Mesenchymal stem cell (in vitro differentiated cells and primary cell): ENCODE results near the gene FCRLA.
A peak's percentile ranks its signal among the peaks of the same experiment; 100 is the strongest.
"Not testable (repeated sequence)": the region's sequence is repeated elsewhere in the genome, so short reads cannot be mapped to it uniquely, and the experiment has no call there.

Experiments
- DNase-seq: peaks from one replicate; pipeline ENCODE4 v3.0.0-alpha.2; 2013
- H2AFZ ChIP-seq: one replicate; pipeline ENCODE4 v1.6.1; 2013; ENCODE audit warnings: low read depth, mild to moderate bottlenecking, control low read depth, inconsistent platforms, low read length, moderate library complexity
- H2AK5ac ChIP-seq: 2 replicates; pipeline ENCODE4 v1.6.1; 2013; ENCODE audit warnings: low read length, moderate library complexity, mild to moderate bottlenecking, inconsistent platforms; ENCODE audit not compliant: severe bottlenecking
- H2BK120ac ChIP-seq: one replicate; pipeline ENCODE4 v1.6.1; 2013; ENCODE audit warnings: low read depth, mild to moderate bottlenecking, inconsistent platforms, low read length, moderate library complexity
- H2BK12ac ChIP-seq, 2 experiments: one replicate each; pipeline ENCODE4 v1.6.1; 2013; ENCODE audit warnings: inconsistent platforms in 2 of 2, low read length in 2 of 2, mild to moderate bottlenecking in 2 of 2, moderate library complexity in 2 of 2, control low read depth in 1 of 2
- H2BK15ac ChIP-seq: one replicate; pipeline ENCODE4 v1.6.1; 2013; ENCODE audit warnings: mild to moderate bottlenecking, low read depth, inconsistent platforms; ENCODE audit not compliant: poor library complexity, severe bottlenecking
- H2BK5ac ChIP-seq: 2 replicates; pipeline ENCODE4 v1.6.1; 2013; ENCODE audit warnings: low read depth, mild to moderate bottlenecking, low read length, control low read depth, inconsistent platforms; ENCODE audit not compliant: poor library complexity, severe bottlenecking
- H3K14ac ChIP-seq, 2 experiments: one replicate each; pipeline ENCODE4 v1.6.1; 2013; ENCODE audit warnings: inconsistent platforms in 2 of 2, low read length in 2 of 2, control low read depth in 1 of 2, mild to moderate bottlenecking in 1 of 2, moderate library complexity in 1 of 2
- H3K18ac ChIP-seq, 2 experiments: one replicate each; pipeline ENCODE4 v1.6.1; 2013; ENCODE audit warnings: inconsistent platforms in 2 of 2, low read length in 2 of 2, control low read depth in 1 of 2, low read depth in 1 of 2, mild to moderate bottlenecking in 1 of 2
- H3K23ac ChIP-seq, 2 experiments: one replicate each; pipeline ENCODE4 v1.6.1; 2013; ENCODE audit warnings: inconsistent platforms in 2 of 2, low read length in 2 of 2, mild to moderate bottlenecking in 2 of 2, moderate library complexity in 2 of 2, control low read depth in 1 of 2
- H3K27ac ChIP-seq: 2 replicates; pipeline ENCODE4 v1.5.1; 2013; ENCODE audit warnings: mild to moderate bottlenecking, moderate library complexity, low read length, control low read depth, inconsistent platforms; ENCODE audit not compliant: poor library complexity, severe bottlenecking
- H3K27me3 ChIP-seq, 2 experiments: 2 replicates each; pipeline versions ENCODE4 v1.6.1 to v1.7.0; 2013; ENCODE audit warnings: low read length in 2 of 2, mild to moderate bottlenecking in 2 of 2, moderate library complexity in 2 of 2, control low read depth in 1 of 2, inconsistent platforms in 1 of 2; ENCODE audit not compliant: control insufficient read depth in 1 of 2, insufficient read depth in 1 of 2
- H3K36me3 ChIP-seq, 2 experiments: 2 replicates each; pipeline versions ENCODE4 v1.6.1 to v1.7.0; 2013; ENCODE audit warnings: low read length in 2 of 2, control low read depth in 1 of 2, inconsistent platforms in 1 of 2, low read depth in 1 of 2, mild to moderate bottlenecking in 1 of 2; ENCODE audit not compliant: insufficient read depth in 2 of 2, control insufficient read depth in 1 of 2
- H3K4ac ChIP-seq, 2 experiments: one replicate each; pipeline ENCODE4 v1.6.1; 2013; ENCODE audit warnings: inconsistent platforms in 2 of 2, low read length in 2 of 2, mild to moderate bottlenecking in 2 of 2, moderate library complexity in 2 of 2, control low read depth in 1 of 2, low read depth in 1 of 2
- H3K4me1 ChIP-seq: 2 replicates; pipeline ENCODE4 v1.6.1; 2013; ENCODE audit warnings: low read depth, low read length, control low read depth; ENCODE audit not compliant: control insufficient read depth, insufficient read depth
- H3K4me2 ChIP-seq: 2 replicates; pipeline ENCODE4 v1.6.1; 2013; ENCODE audit warnings: low read length, mild to moderate bottlenecking, inconsistent platforms; ENCODE audit not compliant: poor library complexity, severe bottlenecking
- H3K4me3 ChIP-seq, 2 experiments: 2 replicates each; pipeline versions ENCODE4 v1.5.1 to v1.7.0; 2013; ENCODE audit warnings: low read length in 2 of 2, mild to moderate bottlenecking in 2 of 2, control low read depth in 1 of 2, low read depth in 1 of 2; ENCODE audit not compliant: insufficient read depth in 1 of 2
- H3K79me1 ChIP-seq: replicated peaks from 2 replicates; pipeline ENCODE4 v1.6.1; 2013; ENCODE audit warnings: mild to moderate bottlenecking, control low read depth, low read length, inconsistent platforms; ENCODE audit not compliant: poor library complexity, severe bottlenecking
- H3K9ac ChIP-seq: 2 replicates; pipeline ENCODE4 v1.7.0; 2013; ENCODE audit warnings: mild to moderate bottlenecking, low read length, moderate library complexity
- H3K9me3 ChIP-seq: 2 replicates; pipeline ENCODE4 v1.7.0; 2013; ENCODE audit warnings: mild to moderate bottlenecking, low read length; ENCODE audit not compliant: control insufficient read depth
- H4K8ac ChIP-seq: one replicate; pipeline ENCODE4 v1.6.1; 2013; ENCODE audit warnings: inconsistent platforms, mild to moderate bottlenecking, low read length, moderate library complexity
- H4K91ac ChIP-seq: one replicate; pipeline ENCODE4 v1.6.1; 2013; ENCODE audit warnings: mild to moderate bottlenecking, low read length, inconsistent platforms
- WGBS: methylation state at CpG from one replicate; pipeline ENCODE4 v1.1.7; 2013; ENCODE audit warnings: mixed read lengths; 5-methylcytosine and 5-hydroxymethylcytosine counted together

Gene FCRLA

GRCh38 chr1:161725258-161725907, 18.4 kb downstream of the FCRLA start:
- not testable (repeated sequence) for H4K91ac ChIP-seq, H3K27ac ChIP-seq, DNase-seq, H2BK5ac ChIP-seq, H3K79me1 ChIP-seq, H2BK120ac ChIP-seq, H2AK5ac ChIP-seq, H3K9me3 ChIP-seq, H2BK15ac ChIP-seq, H3K36me3 ChIP-seq
- Histone ChIP-seq H3K23ac (peak overlapping the region in 1 of 2 experiments; percentile 46), H3K4me1 (peaks cover 13% of the 10 kb centered on the region), H3K27me3 (peaks cover 0 to 41% of the 10 kb centered on the region in 2 experiments), H3K4ac (peak overlapping the region in 1 of 2 experiments; percentile 81), H4K8ac (peak overlapping the region; percentile 73), H3K4me3 (peak overlapping the region; percentile 34 to 93), H3K4me2 (peak overlapping the region; percentile 96), H3K14ac (peak overlapping the region in 1 of 2 experiments; percentile 91), H3K9ac (peak overlapping the region; percentile 90), H2BK12ac (peak overlapping the region in 1 of 2 experiments; percentile 83), H3K18ac (peak overlapping the region; percentile 78 to 96), H2AFZ (peak overlapping the region; percentile 68)
- 56% methylated on average over 20 of the region's 22 CpGs for WGBS

GRCh38 chr1:161725908-161726472, 19.0 kb downstream of the FCRLA start:
- Histone ChIP-seq H2BK5ac (no peak overlapping the region), H2AFZ (peak overlapping the region; percentile 72), H2BK120ac (peak overlapping the region; percentile 22), H3K36me3 (no peaks in the 10 kb centered on the region), H3K4ac (peak overlapping the region in 1 of 2 experiments; percentile 91), H2AK5ac (no peak overlapping the region), H3K27ac (no peak overlapping the region), H3K4me2 (peak overlapping the region; percentile 96), H3K4me3 (peak overlapping the region; percentile 83 to 93), H3K9ac (peak overlapping the region; percentile 90), H2BK12ac (peak overlapping the region; percentile 64 to 84), H3K79me1 (no peaks in the 10 kb centered on the region), H4K8ac (peak overlapping the region; percentile 95), H3K9me3 (no peaks in the 10 kb centered on the region), H3K27me3 (peaks cover 0 to 39% of the 10 kb centered on the region in 2 experiments), H2BK15ac (peak overlapping the region; percentile 29), H3K23ac (peak overlapping the region in 1 of 2 experiments; percentile 46), H3K4me1 (peaks cover 13% of the 10 kb centered on the region), H4K91ac (peak overlapping the region; percentile 94), H3K18ac (peak overlapping the region; percentile 98 to 99), H3K14ac (peak overlapping the region in 1 of 2 experiments; percentile 91)
- 2% methylated on average over 34 of the region's 34 CpGs for WGBS
- DNase-seq: peak; percentile 83

GRCh38 chr1:161726473-161727255, 19.6 kb downstream of the FCRLA start:
- no peaks in the 10 kb centered on the region for H3K9me3 ChIP-seq
- no peaks in the 10 kb centered on the region for H3K36me3 ChIP-seq
- peak overlapping the region; percentile 50 for H3K27ac ChIP-seq
- peak overlapping the region; percentile 94 to 95 for H3K4ac ChIP-seq
- H3K79me1 ChIP-seq: no peaks in the 10 kb centered on the region
- peak overlapping the region; percentile 22 for H2BK120ac ChIP-seq
- peak overlapping the region; percentile 72 for H2AFZ ChIP-seq
- H2BK15ac ChIP-seq: peak overlapping the region; percentile 100
- no peak overlapping the region for H2BK5ac ChIP-seq
- H3K9ac ChIP-seq: peak overlapping the region; percentile 95
- H3K4me2 ChIP-seq: peak overlapping the region; percentile 96
- whole genome bisulfite sequencing: under 1% methylated on average over 66 of the region's 83 CpGs
- H3K4me1 ChIP-seq: peaks cover 13% of the 10 kb centered on the region
- H3K4me3 ChIP-seq: peak overlapping the region; percentile 83 to 93
- peaks cover 0 to 44% of the 10 kb centered on the region in 2 experiments for H3K27me3 ChIP-seq
- peak overlapping the region in 1 of 2 experiments; percentile 82 for H3K14ac ChIP-seq
- DNase-seq: peak; percentile 90
- H3K23ac ChIP-seq: peak overlapping the region in 1 of 2 experiments; percentile 87
- H4K91ac ChIP-seq: peak overlapping the region; percentile 98
- H3K18ac ChIP-seq: peak overlapping the region; percentile 98 to 99
- peak overlapping the region; percentile 98 for H4K8ac ChIP-seq
- H2AK5ac ChIP-seq: no peak overlapping the region
- peak overlapping the region; percentile 75 to 84 for H2BK12ac ChIP-seq
